Mammary epithelial cell (primary cell): Measurements from ENCODE around the gene LHPP.

ENCODE experiments used
- CTCF ChIP-seq, 2 donors: IDR thresholded peaks in 1 of 2; conservative IDR thresholded peaks in 1 of 2; 2 replicates each; pipeline ENCODE4 v1.5.1; 2011 to 2012; ENCODE audit warnings: inconsistent platforms in 2 of 2, low read length in 2 of 2, mild to moderate bottlenecking in 2 of 2, control low read depth in 1 of 2, low read depth in 1 of 2; ENCODE audit not compliant: insufficient read depth in 1 of 2; ENCODE audit errors: extremely low read depth in 1 of 2
- EZH2 ChIP-seq: IDR thresholded peaks from 2 replicates; pipeline ENCODE4 v1.6.1; 2012; ENCODE audit warnings: low read length, inconsistent platforms, borderline replicate concordance

- TF ChIP-seq CTCF (conservative IDR thresholded peaks at IDR 0.05 in 1 of 2, IDR thresholded peaks at IDR 0.05 in 1 of 2; ENCODE audit: extremely low read depth in 1 of 2, insufficient read depth in 1 of 2, low read depth in 1 of 2, low read length in 2 of 2) (no peak), EZH2 (no peak)
Observed at GRCh38 chr10:124478515-124478914, 16.9 kb downstream of the LHPP start.
